Suprapubic skin (tissue), 4 donors: ENCODE measurements around the gene SEPTIN8. TPM values are rescaled to one million over a fixed set of nuclear protein-coding genes. Genes with fewer than 3 reads are reported as not detected.

ENCODE experiments used
- DNase-seq, 2 donors: peaks; one replicate each; pipeline ENCODE4 v3.0.0-alpha.2; 2019; ENCODE audit warnings: low spot score in 2 of 2
- H3K27ac ChIP-seq: fragments of 200-600 bp; sonication (generic); one replicate; pipeline ENCODE4 v1.5.1; 2019
- H3K27me3 ChIP-seq: fragments of 200-600 bp; sonication (generic); one replicate; pipeline ENCODE4 v1.5.1; 2019
- H3K36me3 ChIP-seq: fragments of 200-600 bp; sonication (generic); one replicate; pipeline ENCODE4 v1.5.1; 2019
- H3K4me1 ChIP-seq: fragments of 200-600 bp; sonication (generic); one replicate; pipeline ENCODE4 v1.5.1; 2019
- H3K4me3 ChIP-seq: fragments of 200-600 bp; sonication (generic); one replicate; pipeline ENCODE4 v1.5.1; 2019; ENCODE audit warnings: mild to moderate bottlenecking
- H3K9me3 ChIP-seq: fragments of 200-600 bp; sonication (generic); one replicate; pipeline ENCODE4 v1.5.1; 2019
- CTCF ChIP-seq, 2 donors: fragments of 200-600 bp in 1 of 2; fragments of 450-650 bp in 1 of 2; sonication (generic) in 1 of 2; IDR thresholded peaks; one replicate each; pipeline ENCODE4 v1.5.1; 2016 to 2019; ENCODE audit warnings: antibody characterized with exemption in 2 of 2, mild to moderate bottlenecking in 1 of 2, moderate library complexity in 1 of 2
- EP300 ChIP-seq: sonication (generic); formaldehyde crosslinking; IDR thresholded peaks from one replicate; pipeline ENCODE4 v1.6.1; 2017; ENCODE audit warnings: antibody characterized with exemption
- POLR2A ChIP-seq, 2 donors: fragments of 450-650 bp; IDR thresholded peaks; one replicate each; pipeline ENCODE4 v1.6.1; 2017; ENCODE audit warnings: antibody characterized with exemption in 2 of 2, mild to moderate bottlenecking in 2 of 2, moderate library complexity in 2 of 2
- POLR2AphosphoS5 ChIP-seq, 3 donors: sonication (generic); formaldehyde crosslinking; IDR thresholded peaks; one replicate each; pipeline ENCODE4 v1.6.1; 2017; ENCODE audit warnings: antibody characterized with exemption in 3 of 3
- WGBS: methylation state at CpG from one replicate; pipeline ENCODE4 v1.1.5; 2018; 5-methylcytosine and 5-hydroxymethylcytosine counted together
- total RNA-seq, 4 donors: library from RNA; depleted of rRNA; stranded (reverse); fragments of >200 nt; gene quantifications; one replicate each; pipeline ENCODE4 v1.1.0, GENCODE V29; 2016

SEPTIN8 gene
- total RNA-seq, 4 donors from 2014 or later = 75.9 to 85.0 (median 80.8) TPM

- TF ChIP-seq POLR2A (IDR thresholded peaks at IDR 0.05) (no peak), CTCF (IDR thresholded peaks at IDR 0.05) (no peak), EP300 (no peak), POLR2AphosphoS5 (IDR thresholded peaks at IDR 0.05) (no peak)
- peaks cover 15% of the 10 kb centered on the region for H3K27me3 ChIP-seq
- peak in 1 of 2 donors; percentile 50 for DNase-seq
- no peaks in the 10 kb centered on the region for H3K9me3 ChIP-seq
- no peak overlapping the region for H3K4me3 ChIP-seq
- WGBS = 94% methylated on average over 3 of the region's 3 CpGs
- no peak overlapping the region for H3K27ac ChIP-seq
- peaks cover 28% of the 10 kb centered on the region for H3K4me1 ChIP-seq
- H3K36me3 ChIP-seq = no peaks in the 10 kb centered on the region
Measured at GRCh38 chr5:132824426-132824825, 47.4 kb upstream of the SEPTIN8 start.

DNA sequence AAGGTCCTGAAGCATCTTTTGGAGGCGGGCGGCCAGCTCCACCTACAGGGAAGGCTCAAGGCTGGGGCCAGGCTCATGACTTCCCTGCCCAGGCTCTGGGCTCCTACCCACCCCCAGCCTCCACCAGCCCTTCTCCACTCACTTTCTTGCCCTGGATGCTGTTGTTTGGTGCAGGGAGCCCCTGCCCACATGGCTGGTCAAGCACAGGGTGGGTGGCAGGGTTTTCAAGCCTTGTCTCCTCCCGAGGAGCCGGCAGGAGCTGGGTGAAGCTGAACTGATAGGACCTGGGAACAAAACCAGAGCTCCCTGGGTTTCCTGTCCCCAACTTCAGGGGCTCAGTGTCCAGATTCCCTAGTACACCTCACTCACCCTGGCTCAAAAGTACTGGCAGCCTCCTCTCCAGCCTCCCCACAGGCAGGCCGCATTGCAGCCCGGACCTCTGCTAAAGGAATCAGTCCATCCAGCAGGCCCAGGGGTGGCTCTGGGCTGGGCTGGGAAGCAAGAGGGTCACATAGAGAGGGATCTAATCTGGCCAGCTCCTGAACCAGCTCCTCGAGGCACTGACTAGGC is 46.5 kb upstream of the SEPTIN8 start:
- Histone ChIP-seq H3K36me3 (no peaks in the 10 kb centered on the region), H3K9me3 (no peaks in the 10 kb centered on the region), H3K4me3 (no peak overlapping the region), H3K27ac (no peak overlapping the region), H3K4me1 (peaks cover 26% of the 10 kb centered on the region), H3K27me3 (peaks cover 15% of the 10 kb centered on the region)
- TF ChIP-seq CTCF (IDR thresholded peaks at IDR 0.05) (no peak), POLR2AphosphoS5 (IDR thresholded peaks at IDR 0.05) (no peak), EP300 (no peak), POLR2A (IDR thresholded peaks at IDR 0.05) (no peak)
- DNase-seq = peak in 1 of 2 donors; percentile 45
- WGBS = 84% methylated on average over 4 of the region's 7 CpGs

DNA sequence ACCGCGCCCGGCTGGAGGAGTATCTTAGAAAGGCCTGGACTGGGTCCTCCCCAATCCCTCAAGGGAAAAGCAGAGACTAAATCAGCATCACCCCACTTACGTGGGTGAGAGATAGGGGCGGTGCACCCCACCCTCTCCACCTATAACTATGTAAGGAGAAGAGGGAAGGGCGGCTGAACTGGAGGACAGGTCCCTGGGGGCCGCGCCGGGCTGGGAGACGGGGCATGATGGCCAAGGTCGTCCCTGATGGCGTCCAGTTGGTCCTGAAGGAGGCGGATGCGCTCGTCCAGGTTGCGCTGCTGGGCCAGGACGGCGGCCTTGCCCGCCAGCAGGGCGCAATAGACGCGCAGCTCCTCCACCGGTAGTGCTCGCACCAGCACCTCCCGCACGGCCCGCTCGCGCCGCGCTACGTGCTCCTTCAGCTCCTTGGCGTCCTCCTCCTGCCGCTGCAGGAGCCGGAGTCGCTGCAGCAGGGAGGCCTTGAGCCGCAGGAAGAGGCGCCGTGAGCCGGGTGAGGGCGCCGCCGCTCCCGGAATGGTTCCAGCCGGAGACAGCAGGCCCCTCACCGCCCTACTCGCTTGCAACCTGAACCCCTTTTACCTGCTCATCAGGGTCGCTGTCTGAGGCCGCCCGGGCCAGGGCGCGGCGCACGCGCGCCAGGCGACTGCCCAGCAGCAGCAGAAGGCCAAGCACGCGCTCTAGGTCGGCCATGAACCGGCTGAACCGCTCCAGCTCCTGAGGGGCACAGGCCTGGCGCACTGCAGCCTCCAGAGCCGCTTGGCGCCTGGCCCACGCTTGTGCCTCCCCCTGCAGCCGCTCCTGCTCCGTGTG is 45.8 kb upstream of the SEPTIN8 start:
- H3K9me3 ChIP-seq = no peaks in the 10 kb centered on the region
- H3K36me3 ChIP-seq = no peaks in the 10 kb centered on the region
- no peak for TF ChIP-seq CTCF (IDR thresholded peaks at IDR 0.05)
- no peak for TF ChIP-seq POLR2AphosphoS5 (IDR thresholded peaks at IDR 0.05)
- no peak for TF ChIP-seq POLR2A (IDR thresholded peaks at IDR 0.05)
- no peak for TF ChIP-seq EP300
- WGBS = 63% methylated on average over 30 of the region's 68 CpGs
- no peak overlapping the region for H3K27ac ChIP-seq
- H3K27me3 ChIP-seq = peaks cover 15% of the 10 kb centered on the region
- DNase-seq = peak in 1 of 2 donors; percentile 77
- peaks cover 26% of the 10 kb centered on the region for H3K4me1 ChIP-seq
- H3K4me3 ChIP-seq = peak overlapping the region; percentile 29

DNA sequence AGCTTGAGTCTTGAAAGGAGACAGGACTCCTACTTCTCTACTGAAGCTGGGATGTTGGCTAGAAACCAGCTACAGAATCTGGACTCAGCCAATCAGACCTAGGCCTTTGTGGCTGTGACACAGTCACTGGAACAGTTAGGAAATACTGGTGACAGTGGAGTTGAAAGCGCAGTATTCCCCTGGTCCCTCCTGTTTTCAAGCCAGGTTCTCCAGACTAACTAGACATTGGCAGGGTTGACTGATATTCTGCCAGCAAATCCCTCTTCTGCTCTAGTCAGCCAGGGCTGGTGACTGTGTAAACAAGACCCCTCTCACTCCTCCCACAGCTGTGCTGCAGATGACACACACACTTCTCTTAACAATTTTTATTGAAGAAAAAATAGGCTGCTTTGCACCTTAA is 44.8 kb upstream of the SEPTIN8 start:
- peaks cover 15% of the 10 kb centered on the region for H3K27me3 ChIP-seq
- 58% methylated on average over 1 of the region's 1 CpG for WGBS

More for the DNA sequence above, 44.8 kb upstream of the SEPTIN8 start:
- H3K4me1 ChIP-seq = peaks cover 26% of the 10 kb centered on the region
- no peaks in the 10 kb centered on the region for H3K36me3 ChIP-seq
- H3K9me3 ChIP-seq = no peaks in the 10 kb centered on the region
- TF ChIP-seq CTCF (IDR thresholded peaks at IDR 0.05) = no peak
- no peak for TF ChIP-seq POLR2AphosphoS5 (IDR thresholded peaks at IDR 0.05)
- no peak for TF ChIP-seq EP300
- TF ChIP-seq POLR2A (IDR thresholded peaks at IDR 0.05) = no peak
- H3K4me3 ChIP-seq = no peak overlapping the region
- no peak overlapping the region for H3K27ac ChIP-seq
- DNase-seq = peak in 1 of 2 donors; percentile 34
